Neural progenitor cell (in vitro differentiated cells): Measurements from ENCODE around the gene CPNE1. TPM values are rescaled to one million over a fixed set of nuclear protein-coding genes. Genes with fewer than 3 reads are reported as not detected.
"Not testable (repeated sequence)": the region's sequence is repeated elsewhere in the genome, so short reads cannot be mapped to it uniquely, and the experiment has no call there.

ENCODE experiments used
- DNase-seq: peaks from one replicate; pipeline ENCODE4 v3.0.0-alpha.2; 2016; ENCODE audit warnings: low spot score
- H2AFZ ChIP-seq: fragments of 200-600 bp; sonication (generic); replicated peaks from 2 replicates; pipeline ENCODE4 v1.6.1; 2016; ENCODE audit warnings: antibody characterized with exemption
- H3F3A ChIP-seq: fragments of 200-600 bp; sonication (generic); 2 replicates; pipeline ENCODE4 v1.6.1; 2016; ENCODE audit warnings: antibody characterized with exemption, low read depth
- H3K27ac ChIP-seq: fragments of 200-600 bp; sonication (generic); 2 replicates; pipeline ENCODE4 v1.5.1; 2016; ENCODE audit warnings: mild to moderate bottlenecking
- H3K27me3 ChIP-seq: fragments of 200-600 bp; sonication (generic); 2 replicates; pipeline ENCODE4 v1.6.1; 2016; ENCODE audit warnings: mild to moderate bottlenecking, moderate library complexity
- H3K36me3 ChIP-seq: fragments of 200-600 bp; sonication (generic); 2 replicates; pipeline ENCODE4 v1.5.1; 2016
- H3K4me1 ChIP-seq: fragments of 200-600 bp; sonication (generic); 2 replicates; pipeline ENCODE4 v1.6.1; 2016; ENCODE audit warnings: mixed run types
- H3K4me2 ChIP-seq: fragments of 200-600 bp; sonication (generic); 2 replicates; pipeline ENCODE4 v1.6.1; 2016
- H3K4me3 ChIP-seq: fragments of 200-600 bp; sonication (generic); 2 replicates; pipeline ENCODE4 v1.5.1; 2016
- H3K79me2 ChIP-seq: fragments of 200-600 bp; sonication (generic); 2 replicates; pipeline ENCODE4 v1.6.1; 2016; ENCODE audit warnings: low read depth
- H3K9ac ChIP-seq: fragments of 200-600 bp; sonication (generic); 2 replicates; pipeline ENCODE4 v1.6.1; 2016
- H3K9me3 ChIP-seq: fragments of 200-600 bp; sonication (generic); 2 replicates; pipeline ENCODE4 v1.5.1; 2016; ENCODE audit warnings: low read depth
- H4K20me1 ChIP-seq: fragments of 200-600 bp; sonication (generic); 2 replicates; pipeline ENCODE4 v1.6.1; 2016; ENCODE audit warnings: low read depth
- H3K27ac Mint-ChIP-seq: 3 replicates; pipeline ENCODE4 v1.8.0; 2021; ENCODE audit warnings: mixed read lengths
- H3K27me3 Mint-ChIP-seq: 2 replicates; pipeline ENCODE4 v1.8.0; 2022; ENCODE audit warnings: low read depth, mild to moderate bottlenecking, inconsistent platforms, moderate library complexity, mixed read lengths; ENCODE audit not compliant: insufficient read depth
- H3K36me3 Mint-ChIP-seq: 3 replicates; pipeline ENCODE4 v1.8.0; 2021; ENCODE audit warnings: mixed read lengths
- H3K4me1 Mint-ChIP-seq: 3 replicates; pipeline ENCODE4 v1.8.0; 2021; ENCODE audit warnings: mixed read lengths
- H3K4me3 Mint-ChIP-seq: 3 replicates; pipeline ENCODE4 v1.8.0; 2021; ENCODE audit warnings: mild to moderate bottlenecking, moderate library complexity, mixed read lengths
- H3K9me3 Mint-ChIP-seq: 3 replicates; pipeline ENCODE4 v1.8.0; 2020; ENCODE audit warnings: mixed read lengths
- CTCF ChIP-seq: fragments of 200-600 bp; sonication (generic); IDR thresholded peaks from 2 replicates; pipeline ENCODE4 v1.5.1; 2017; ENCODE audit warnings: antibody characterized with exemption, mild to moderate bottlenecking
- EZH2 ChIP-seq: fragments of 200-600 bp; sonication (generic); IDR thresholded peaks from 2 replicates; pipeline ENCODE4 v1.6.1; 2017; ENCODE audit warnings: antibody characterized with exemption, mild to moderate bottlenecking, moderate library complexity
- EZH2phosphoT487 ChIP-seq: fragments of 200-600 bp; sonication (generic); IDR thresholded peaks from 2 replicates; pipeline ENCODE4 v1.6.1; 2017; ENCODE audit warnings: antibody characterized with exemption
- total RNA-seq: library from RNA; depleted of rRNA; stranded (reverse); fragments of >200 nt; gene quantifications from 2 replicates; pipeline ENCODE4 v1.2.3, GENCODE V29; 2015; ENCODE audit warnings: low replicate concordance

The CPNE1 gene
- 140 and 189 TPM in 2 replicates for total RNA-seq

- peaks cover 51% of the 10 kb centered on the region for H3K79me2 ChIP-seq
- H3K9ac ChIP-seq = peak within 1 kb of the TSS; percentile 97
- peak within 1 kb of the TSS; percentile 98 for H3K4me2 ChIP-seq
- H4K20me1 ChIP-seq = peaks cover 47% of the 10 kb centered on the region
- H3K4me3 Mint-ChIP-seq = peak within 1 kb of the TSS; percentile 97
- H3K4me1 ChIP-seq = peaks cover 26% of the 10 kb centered on the region
- peak within 1 kb of the TSS; percentile 84 for H3K27ac ChIP-seq
- no peak for TF ChIP-seq EZH2phosphoT487
- TF ChIP-seq CTCF = no peak
- no peak for TF ChIP-seq EZH2
- H3K36me3 Mint-ChIP-seq = peaks cover 25% of the 10 kb centered on the region
- no peaks in the 10 kb centered on the region for H3K9me3 ChIP-seq
- no peaks in the 10 kb centered on the region for H3K27me3 ChIP-seq
- peak; percentile 97 for DNase-seq
- no peaks in the 10 kb centered on the region for H3K36me3 ChIP-seq
- H3F3A ChIP-seq = peaks cover 10% of the 10 kb centered on the region
- peaks cover 8% of the 10 kb centered on the region for H3K9me3 Mint-ChIP-seq
- H3K27me3 Mint-ChIP-seq = peaks cover 5% of the 10 kb centered on the region
- peak within 1 kb of the TSS; percentile 84 for H2AFZ ChIP-seq
- peak within 1 kb of the TSS; percentile 77 for H3K4me3 ChIP-seq
- H3K4me1 Mint-ChIP-seq = peaks cover 25% of the 10 kb centered on the region
- H3K27ac Mint-ChIP-seq = peak within 1 kb of the TSS; percentile 100
These were observed at the start of gene CPNE1, which contains the start of gene RBM12 for GRCh38 chr20:35664466-35665206. Gene CPNE1, minus strand, starts transcription at chr20:35664900. Its CDS starts 31,977 bp downstream, at chr20:35632923. Gene RBM12, minus strand, starts transcription at chr20:35664900. Its CDS starts 9,578 bp downstream, at chr20:35655322.

- peaks cover 87% of the 10 kb centered on the region for H3F3A ChIP-seq
- DNase-seq = no peak
- no peaks in the 10 kb centered on the region for H3K4me1 ChIP-seq
- H3K27ac ChIP-seq = no peak overlapping the region
- no peak overlapping the region for H3K4me3 Mint-ChIP-seq
- no peaks in the 10 kb centered on the region for H3K27me3 ChIP-seq
- H3K27ac Mint-ChIP-seq = no peak overlapping the region
- H3K9ac ChIP-seq = no peak overlapping the region
- no peaks in the 10 kb centered on the region for H3K27me3 Mint-ChIP-seq
- TF ChIP-seq EZH2 (no peak), EZH2phosphoT487 (no peak), CTCF (no peak)
- no peak overlapping the region for H2AFZ ChIP-seq
- no peak overlapping the region for H3K4me3 ChIP-seq
- H3K4me1 Mint-ChIP-seq = no peaks in the 10 kb centered on the region
- peaks cover 50% of the 10 kb centered on the region for H3K36me3 ChIP-seq
- H4K20me1 ChIP-seq = peaks cover 98% of the 10 kb centered on the region
- no peaks in the 10 kb centered on the region for H3K9me3 ChIP-seq
- peaks cover 34% of the 10 kb centered on the region for H3K36me3 Mint-ChIP-seq
- no peak overlapping the region for H3K4me2 ChIP-seq
- no peaks in the 10 kb centered on the region for H3K9me3 Mint-ChIP-seq
- H3K79me2 ChIP-seq = peaks cover 96% of the 10 kb centered on the region
These were observed 49.4 kb upstream of the CPNE1 start for GRCh38 chr20:35714127-35714526.

- H3K9ac ChIP-seq, H3K27me3 ChIP-seq, H3K9me3 Mint-ChIP-seq, DNase-seq, H3K4me1 Mint-ChIP-seq, H3K4me3 Mint-ChIP-seq, H3K9me3 ChIP-seq, H3K4me2 ChIP-seq, H3K4me3 ChIP-seq, H2AFZ ChIP-seq, H3K27me3 Mint-ChIP-seq, H3K4me1 ChIP-seq, H3K27ac Mint-ChIP-seq: not testable (repeated sequence)
- H3F3A ChIP-seq = peaks cover 90% of the 10 kb centered on the region
- H3K27ac ChIP-seq = peak overlapping the region; percentile 47
- H3K36me3 Mint-ChIP-seq = peaks cover 35% of the 10 kb centered on the region
- peaks cover 97% of the 10 kb centered on the region for H3K79me2 ChIP-seq
- H4K20me1 ChIP-seq = peaks cover 98% of the 10 kb centered on the region
- peaks cover 52% of the 10 kb centered on the region for H3K36me3 ChIP-seq
These were observed 48.4 kb upstream of the CPNE1 start for GRCh38 chr20:35713120-35713519.

GRCh38 chr20:35711588-35712209 is 47.0 kb upstream of the CPNE1 start:
- H3K4me1 ChIP-seq = no peaks in the 10 kb centered on the region
- H3K79me2 ChIP-seq = peaks cover 96% of the 10 kb centered on the region
- H3K9ac ChIP-seq = no peak overlapping the region
- no peak overlapping the region for H3K4me3 Mint-ChIP-seq
- no peak for DNase-seq
- H3K4me1 Mint-ChIP-seq = no peaks in the 10 kb centered on the region
- H3K36me3 Mint-ChIP-seq = peaks cover 34% of the 10 kb centered on the region
- H2AFZ ChIP-seq = no peak overlapping the region
- no peak overlapping the region for H3K4me3 ChIP-seq
- H3K9me3 ChIP-seq = no peaks in the 10 kb centered on the region
- no peak overlapping the region for H3K4me2 ChIP-seq
- H4K20me1 ChIP-seq = peaks cover 94% of the 10 kb centered on the region
- TF ChIP-seq EZH2 = no peak
- TF ChIP-seq CTCF = no peak
- no peak for TF ChIP-seq EZH2phosphoT487
- no peak overlapping the region for H3K27ac Mint-ChIP-seq
- no peaks in the 10 kb centered on the region for H3K27me3 ChIP-seq
- no peaks in the 10 kb centered on the region for H3K9me3 Mint-ChIP-seq
- peaks cover 92% of the 10 kb centered on the region for H3F3A ChIP-seq
- H3K27ac ChIP-seq = peak overlapping the region; percentile 44
- H3K27me3 Mint-ChIP-seq = no peaks in the 10 kb centered on the region
- peaks cover 60% of the 10 kb centered on the region for H3K36me3 ChIP-seq
